ENCODE results near the gene NUDT16L1. TPM values are rescaled to one million over a fixed set of nuclear protein-coding genes. Genes with fewer than 3 reads are reported as not detected.

Gene NUDT16L1
- total and polyA plus RNA-seq, 2 of the 4 experiments (the other 2 are of a cell fraction): 22.9 to 44.3 TPM

- no peak for TF ChIP-seq CTCF (conservative IDR thresholded peaks at IDR 0.05; ENCODE audit: low read depth, low read length)
- no peak for TF ChIP-seq RFX5 (IDR thresholded peaks at IDR 0.05; ENCODE audit: low read depth, low read length)
- TF ChIP-seq RAD21 (IDR thresholded peaks at IDR 0.05; ENCODE audit: low read length): no peak
- TF ChIP-seq MAFK (IDR thresholded peaks at IDR 0.05; ENCODE audit: low read depth, low read length): no peak
- TF ChIP-seq MAZ (IDR thresholded peaks at IDR 0.05; ENCODE audit: borderline replicate concordance, low read depth, low read length): no peak
Measured at GRCh38 chr16:4696172-4696904, 3.0 kb downstream of the NUDT16L1 start (continued).
